VCaP (cell line): Measurements from ENCODE around the gene CSH2.
"Not testable (repeated sequence)": the region's sequence is repeated elsewhere in the genome, so short reads cannot be mapped to it uniquely, and the experiment has no call there.

ENCODE experiments used
- H3K27ac ChIP-seq: fragments of 450-650 bp; 2 replicates; pipeline ENCODE4 v1.5.1; 2017
- TF ChIP-seq, protein P1 (sequence below): fragments of 450-650 bp; conservative IDR thresholded peaks from 2 replicates; pipeline ENCODE4 v1.5.1; 2017; ENCODE audit warnings: mild to moderate bottlenecking, moderate library complexity

CSH2 gene

DNA sequence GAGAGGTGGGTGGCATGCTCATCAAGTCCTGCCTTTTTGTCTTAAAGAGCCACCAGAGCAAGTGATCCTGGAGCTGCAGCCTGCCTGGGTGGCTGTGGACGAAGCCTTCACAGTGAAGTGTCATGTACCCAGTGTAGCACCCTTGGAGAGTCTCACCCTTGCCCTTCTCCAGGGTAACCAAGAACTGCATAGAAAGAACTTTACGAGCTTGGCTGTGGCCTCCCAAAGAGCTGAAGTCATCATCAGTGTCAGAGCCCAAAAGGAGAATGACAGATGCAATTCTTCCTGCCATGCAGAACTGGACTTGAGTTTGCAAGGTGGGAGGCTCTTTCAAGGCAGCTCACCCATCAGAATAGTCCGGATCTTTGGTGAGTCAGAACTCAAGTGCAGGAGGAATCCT, 14.2 kb downstream of the CSH2 start:
- no peak overlapping the region for H3K27ac ChIP-seq
- TF ChIP-seq, protein P1, sequence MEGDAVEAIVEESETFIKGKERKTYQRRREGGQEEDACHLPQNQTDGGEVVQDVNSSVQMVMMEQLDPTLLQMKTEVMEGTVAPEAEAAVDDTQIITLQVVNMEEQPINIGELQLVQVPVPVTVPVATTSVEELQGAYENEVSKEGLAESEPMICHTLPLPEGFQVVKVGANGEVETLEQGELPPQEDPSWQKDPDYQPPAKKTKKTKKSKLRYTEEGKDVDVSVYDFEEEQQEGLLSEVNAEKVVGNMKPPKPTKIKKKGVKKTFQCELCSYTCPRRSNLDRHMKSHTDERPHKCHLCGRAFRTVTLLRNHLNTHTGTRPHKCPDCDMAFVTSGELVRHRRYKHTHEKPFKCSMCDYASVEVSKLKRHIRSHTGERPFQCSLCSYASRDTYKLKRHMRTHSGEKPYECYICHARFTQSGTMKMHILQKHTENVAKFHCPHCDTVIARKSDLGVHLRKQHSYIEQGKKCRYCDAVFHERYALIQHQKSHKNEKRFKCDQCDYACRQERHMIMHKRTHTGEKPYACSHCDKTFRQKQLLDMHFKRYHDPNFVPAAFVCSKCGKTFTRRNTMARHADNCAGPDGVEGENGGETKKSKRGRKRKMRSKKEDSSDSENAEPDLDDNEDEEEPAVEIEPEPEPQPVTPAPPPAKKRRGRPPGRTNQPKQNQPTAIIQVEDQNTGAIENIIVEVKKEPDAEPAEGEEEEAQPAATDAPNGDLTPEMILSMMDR = no peak

DNA sequence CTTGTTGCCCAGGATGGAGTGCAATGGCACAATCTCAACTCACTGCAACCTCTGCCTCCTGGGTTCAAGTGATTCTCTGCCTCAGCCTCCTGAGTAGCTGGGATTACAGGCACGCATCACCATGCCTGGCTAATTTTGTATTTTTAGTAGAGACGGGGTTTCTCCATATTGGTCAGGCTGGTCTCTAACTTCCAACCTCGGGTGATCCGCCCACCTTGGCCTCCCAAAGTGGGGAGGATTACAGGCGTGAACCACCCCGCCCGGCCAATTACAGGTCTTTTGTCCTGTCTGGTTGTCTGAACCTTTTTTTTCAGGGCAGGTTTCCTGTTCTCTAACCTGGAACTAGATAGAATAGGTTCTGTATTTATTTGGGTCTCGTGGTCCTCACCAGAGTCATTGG, 17.1 kb downstream of the CSH2 start:
- H3K27ac ChIP-seq = not testable (repeated sequence)

GRCh38 chr17:63855185-63855584, 18.3 kb downstream of the CSH2 start:
- no peak overlapping the region for H3K27ac ChIP-seq
- TF ChIP-seq, protein P1 = no peak

- TF ChIP-seq, protein P1 = no peak
- H3K27ac ChIP-seq = no peak overlapping the region
These were observed 18.8 kb downstream of the CSH2 start for GRCh38 chr17:63854709-63855108.

DNA sequence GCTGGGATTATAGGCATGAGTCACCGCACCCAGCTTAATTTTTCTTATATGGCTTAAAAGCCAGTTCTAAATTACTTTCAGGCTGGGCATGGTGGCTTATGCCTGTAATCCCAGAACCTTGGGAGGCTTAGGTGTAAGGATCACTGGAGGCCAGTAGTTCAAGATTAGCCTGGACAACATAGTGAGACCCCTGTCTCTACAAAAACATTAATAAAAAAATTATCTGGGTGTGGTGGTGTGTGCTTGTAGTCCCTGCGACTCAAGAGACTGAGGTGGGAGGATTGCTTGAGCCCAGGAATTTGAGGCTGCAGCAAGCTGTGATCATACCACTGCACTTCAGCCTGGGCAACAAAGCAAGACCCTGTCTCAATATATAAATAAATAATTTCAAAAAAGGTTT, 20.2 kb downstream of the CSH2 start:
- H3K27ac ChIP-seq = no peak overlapping the region
- TF ChIP-seq, protein P1 = no peak

DNA sequence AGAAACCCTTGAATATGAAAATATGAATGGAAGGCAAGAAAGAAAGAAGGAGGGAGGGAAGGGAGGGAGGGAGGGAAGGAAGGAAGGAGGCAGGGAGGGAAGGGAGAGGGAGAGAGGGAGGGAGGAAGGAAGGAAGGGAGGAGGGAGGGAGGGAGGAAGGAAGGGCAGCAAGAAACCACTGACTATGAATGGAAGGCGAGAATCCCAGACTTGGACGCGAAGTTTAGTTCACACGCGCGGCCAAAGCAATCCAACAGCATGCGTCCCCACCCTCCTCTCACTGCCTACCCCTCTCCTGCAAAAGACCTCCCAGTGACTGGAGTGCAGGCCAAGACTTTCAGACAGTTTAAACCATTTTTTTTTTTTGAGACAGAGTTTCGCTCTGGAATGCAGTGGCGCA, 23.1 kb downstream of the CSH2 start:
- TF ChIP-seq, protein P1 = no peak
- H3K27ac ChIP-seq = no peak overlapping the region

- no peak overlapping the region for H3K27ac ChIP-seq
- TF ChIP-seq, protein P1 = no peak
These were observed 24.4 kb downstream of the CSH2 start for GRCh38 chr17:63848834-63849689.

- no peak overlapping the region for H3K27ac ChIP-seq
- TF ChIP-seq, protein P1 = no peak
These were observed 25.8 kb downstream of the CSH2 start for GRCh38 chr17:63847525-63848249.
